Spleen (tissue), 11 donors: ENCODE data around the gene GBA3. TPM values are rescaled to one million over a fixed set of nuclear protein-coding genes. Genes with fewer than 3 reads are reported as not detected.

Experiments used
- DNase-seq: peaks from one replicate; pipeline ENCODE4 v3.0.0-alpha.2; 2020
- H3K27ac ChIP-seq, 8 donors: fragments of 200-600 bp; sonication (generic) in 7 of 8; 1 replicate in 4 of 8; 2 replicates in 4 of 8; pipeline versions ENCODE4 v1.5.0 to v1.8.0; 2016 to 2021; ENCODE audit warnings: inconsistent platforms in 4 of 8, mild to moderate bottlenecking in 4 of 8, moderate library complexity in 1 of 8
- H3K27me3 ChIP-seq, 7 donors: fragments of 200-600 bp; sonication (generic) in 6 of 7; replicated peaks in 1 of 7; 1 replicate in 4 of 7; 2 replicates in 3 of 7; pipeline versions ENCODE4 v1.5.0 to v1.8.0; 2016 to 2021; ENCODE audit warnings: inconsistent platforms in 3 of 7, mild to moderate bottlenecking in 1 of 7
- H3K36me3 ChIP-seq, 6 donors: fragments of 200-600 bp; sonication (generic) in 5 of 6; 1 replicate in 4 of 6; 2 replicates in 2 of 6; pipeline versions ENCODE4 v1.5.0 to v1.8.0; 2016 to 2021; ENCODE audit warnings: inconsistent platforms in 2 of 6
- H3K4me1 ChIP-seq, 6 donors: fragments of 200-600 bp; sonication (generic) in 5 of 6; 1 replicate in 3 of 6; 2 replicates in 3 of 6; pipeline versions ENCODE4 v1.5.0 to v1.8.0; 2016 to 2021; ENCODE audit warnings: inconsistent platforms in 3 of 6
- H3K4me3 ChIP-seq, 8 donors: fragments of 200-600 bp; sonication (generic) in 7 of 8; 1 replicate in 4 of 8; 2 replicates in 4 of 8; pipeline versions ENCODE4 v1.5.0 to v1.8.0; 2016 to 2021; ENCODE audit warnings: inconsistent platforms in 4 of 8, mild to moderate bottlenecking in 4 of 8, moderate library complexity in 2 of 8
- H3K9me3 ChIP-seq, 8 donors: fragments of 200-600 bp; sonication (generic) in 7 of 8; 1 replicate in 4 of 8; 2 replicates in 4 of 8; pipeline versions ENCODE4 v1.5.0 to v1.8.0; 2016 to 2021; ENCODE audit warnings: inconsistent platforms in 4 of 8
- CTCF ChIP-seq, 11 experiments: fragments of 200-600 bp in 7 of 11; fragments of 450-650 bp in 4 of 11; sonication (generic) in 4 of 11; IDR thresholded peaks in 8 of 11; conservative IDR thresholded peaks in 3 of 11; 1 replicate in 7 of 11; 2 replicates in 4 of 11; pipeline versions ENCODE4 v1.4.0 to v1.8.0; 2016 to 2021; ENCODE audit warnings: antibody characterized with exemption in 11 of 11, inconsistent platforms in 4 of 11, mild to moderate bottlenecking in 1 of 11
- POLR2A ChIP-seq, 3 donors: fragments of 450-650 bp; IDR thresholded peaks; one replicate each; pipeline ENCODE4 v1.5.1; 2017; ENCODE audit warnings: antibody characterized with exemption in 3 of 3, mild to moderate bottlenecking in 1 of 3
- POLR2AphosphoS5 ChIP-seq, 3 donors: sonication (generic); formaldehyde crosslinking; IDR thresholded peaks; one replicate each; pipeline ENCODE4 v1.5.1; 2017; ENCODE audit warnings: antibody characterized with exemption in 3 of 3
- WGBS, 5 donors: extraction: QIAGEN DNeasy Blood & Tissue Kit in 3 of 5; methylation state at CpG; one replicate each; pipeline versions ENCODE4 v1.1.5 to v1.1.7; 2013 to 2018; 5-methylcytosine and 5-hydroxymethylcytosine counted together
- intact Hi-C: fragments of 100-400 bp; cut with DNase I; formaldehyde crosslinking; loops from one replicate; pipeline ENCODE4 v1.15.0; 2023; ENCODE audit warnings: low total_unique reads
- polyA plus RNA-seq, 3 donors: library from polyadenylated mRNA; stranded (reverse); fragments of 200-250 nt; gene quantifications; one replicate each; pipeline ENCODE4 v1.2.1, GENCODE V29; 2013
- total RNA-seq, 7 donors: library from RNA; depleted of rRNA in 3 of 7; stranded (reverse); fragments of >200 nt in 3 of 7; fragmentation: NEBNext Ultra II Directional in 4 of 7; extraction: Animal tissue kit (Norgen Biotek cat#: 25700) in 4 of 7; gene quantifications; one replicate each; pipeline versions ENCODE4 v1.1.0 to v1.2.1, GENCODE V29; 2016 to 2021
- donor health status: healthy with polysubstance abuse.
- donor health status: DM: no; HTN: no; CAD: no; lungs with moderate emphysema.
- donor health status: DM: no; HTN: no; CAD: no.
- donor health status: Bipolar disorder and iron deficiency.
- donor health status: healthy.
- donor health status: DM: no; HTN: no; CAD: no.
- donor health status: DM: yes; HTN: yes; CAD: no.

Gene GBA3
- total and polyA plus RNA-seq, 10 donors, result 0.43 to 33.1 (median 12.9) TPM

- no peaks in the 10 kb centered on the region for H3K27me3 ChIP-seq
- intact Hi-C loops, result no loop called here
- H3K4me1 ChIP-seq, result no peaks in the 10 kb centered on the region
- TF ChIP-seq POLR2A (IDR thresholded peaks at IDR 0.05) (no peak), POLR2AphosphoS5 (IDR thresholded peaks at IDR 0.05) (no peak), CTCF (IDR thresholded peaks at IDR 0.05 in 8 of 11, conservative IDR thresholded peaks at IDR 0.05 in 3 of 11) (no peak)
- H3K36me3 ChIP-seq, result no peaks in the 10 kb centered on the region
- peaks cover 0 to 6% (median 0%) of the 10 kb centered on the region in 8 donors for H3K9me3 ChIP-seq
- 84 to 95% (median 92%) methylated on average over 6 of the region's 6 CpGs for WGBS, 5 donors
- no peak for DNase-seq
- no peak overlapping the region for H3K27ac ChIP-seq
- H3K4me3 ChIP-seq, result no peak overlapping the region
Measured at GRCh38 chr4:22824091-22824490, 131.4 kb downstream of the GBA3 start.

GRCh38 chr4:22842360-22843018 is 149.8 kb downstream of the GBA3 start:
- intact Hi-C loops, result no loop called here
- no peak for TF ChIP-seq CTCF (IDR thresholded peaks at IDR 0.05 in 8 of 11, conservative IDR thresholded peaks at IDR 0.05 in 3 of 11)
- no peak for TF ChIP-seq POLR2AphosphoS5 (IDR thresholded peaks at IDR 0.05)
- no peak for TF ChIP-seq POLR2A (IDR thresholded peaks at IDR 0.05)
- H3K27ac ChIP-seq, result no peak overlapping the region
- H3K4me1 ChIP-seq, result no peaks in the 10 kb centered on the region
- H3K27me3 ChIP-seq, result no peaks in the 10 kb centered on the region
- peaks cover 0 to 6% (median 0%) of the 10 kb centered on the region in 8 donors for H3K9me3 ChIP-seq
- DNase-seq, result no peak
- H3K4me3 ChIP-seq, result no peak overlapping the region
- 63 to 76% (median 72%) methylated on average over 5 of the region's 5 CpGs for WGBS, 5 donors
- H3K36me3 ChIP-seq, result no peaks in the 10 kb centered on the region

- no peak for DNase-seq
- H3K36me3 ChIP-seq, result no peaks in the 10 kb centered on the region
- H3K27me3 ChIP-seq, result no peaks in the 10 kb centered on the region
- H3K4me1 ChIP-seq, result no peaks in the 10 kb centered on the region
- no peaks in the 10 kb centered on the region for H3K9me3 ChIP-seq
- WGBS, 5 donors, result 0 to 97% (median 85%) methylated on average over 1 of the region's 1 CpG
- intact Hi-C loops, result no loop called here
- H3K27ac ChIP-seq, result no peak overlapping the region
- H3K4me3 ChIP-seq, result no peak overlapping the region
- TF ChIP-seq CTCF (IDR thresholded peaks at IDR 0.05 in 8 of 11, conservative IDR thresholded peaks at IDR 0.05 in 3 of 11), result no peak
- TF ChIP-seq POLR2AphosphoS5 (IDR thresholded peaks at IDR 0.05), result no peak
Measured at GRCh38 chr4:22848332-22848731, 155.6 kb downstream of the GBA3 start.

- Histone ChIP-seq H3K4me1 (no peaks in the 10 kb centered on the region), H3K4me3 (no peak overlapping the region), H3K27ac (peak overlapping the region in 1 of 8 donors; percentile 12), H3K36me3 (no peaks in the 10 kb centered on the region), H3K27me3 (no peaks in the 10 kb centered on the region), H3K9me3 (no peaks in the 10 kb centered on the region)
- TF ChIP-seq POLR2A (IDR thresholded peaks at IDR 0.05) (no peak), CTCF (IDR thresholded peaks at IDR 0.05 in 8 of 11, conservative IDR thresholded peaks at IDR 0.05 in 3 of 11) (no peak), POLR2AphosphoS5 (IDR thresholded peaks at IDR 0.05) (no peak)
- DNase-seq, result no peak
- intact Hi-C loops, result no loop called here
Measured at GRCh38 chr4:22850055-22850454, 157.3 kb downstream of the GBA3 start.
